Measurements from ENCODE around the gene MAGI3.
"Not testable (repeated sequence)": the region's sequence is repeated elsewhere in the genome, so short reads cannot be mapped to it uniquely, and the experiment has no call there.

Gene MAGI3

GRCh38 chr1:113692342-113692741 is 302.0 kb downstream of the MAGI3 start:
- no peak for DNase-seq (ENCODE audit: low spot score)

GRCh38 chr1:113692824-113693431 is 302.6 kb downstream of the MAGI3 start:
- no peak for DNase-seq (ENCODE audit: low spot score)

GRCh38 chr1:113694910-113695309 is 304.6 kb downstream of the MAGI3 start:
- DNase-seq (ENCODE audit: low spot score): no peak

GRCh38 chr1:113701429-113701828 is 311.1 kb downstream of the MAGI3 start:
- no peak for DNase-seq (ENCODE audit: low spot score)

GRCh38 chr1:113714606-113715269 is 324.4 kb downstream of the MAGI3 start:
- no peak for DNase-seq (ENCODE audit: low spot score)

- not testable (repeated sequence) for DNase-seq (ENCODE audit: low spot score)
These were observed 327.2 kb downstream of the MAGI3 start for GRCh38 chr1:113717506-113717905.

- not testable (repeated sequence) for DNase-seq (ENCODE audit: low spot score)
These were observed 328.3 kb downstream of the MAGI3 start for GRCh38 chr1:113718621-113719020.

- no peak for DNase-seq (ENCODE audit: low spot score)
These were observed 330.7 kb downstream of the MAGI3 start for GRCh38 chr1:113721010-113721409.

- DNase-seq (ENCODE audit: low spot score): no peak
These were observed 342.5 kb downstream of the MAGI3 start for GRCh38 chr1:113732802-113733201.

- DNase-seq (ENCODE audit: low spot score): no peak
These were observed 344.2 kb downstream of the MAGI3 start for GRCh38 chr1:113734357-113735055.

Data from hepatic stellate cell (primary cell).